ENCODE results near the gene SLC2A5. TPM values are rescaled to one million over a fixed set of nuclear protein-coding genes. Genes with fewer than 3 reads are reported as not detected.

Gene SLC2A5
- polyA plus RNA-seq, 1 donor = 0.88 TPM

GRCh38 chr1:9062021-9062471, 7.4 kb downstream of the SLC2A5 start:
- no peak for DNase-seq

- DNase-seq = no peak
Observed at GRCh38 chr1:9061252-9061960, 8.0 kb downstream of the SLC2A5 start.

- no peak for DNase-seq
Observed at GRCh38 chr1:9059891-9060744, 9.3 kb downstream of the SLC2A5 start.

- no peak for DNase-seq
Observed at GRCh38 chr1:9058465-9058864, 11.0 kb downstream of the SLC2A5 start.

GRCh38 chr1:9057851-9058250, 11.6 kb downstream of the SLC2A5 start:
- no peak for DNase-seq

- no peak for DNase-seq
Observed at GRCh38 chr1:9052272-9053049, 17.0 kb downstream of the SLC2A5 start.

GRCh38 chr1:9051379-9051778, 18.1 kb downstream of the SLC2A5 start:
- DNase-seq = no peak

- DNase-seq = no peak
Observed at GRCh38 chr1:9050803-9051202, 18.6 kb downstream of the SLC2A5 start.

GRCh38 chr1:9048551-9048950, 20.9 kb downstream of the SLC2A5 start:
- no peak for DNase-seq

GRCh38 chr1:9047019-9047418, 22.4 kb downstream of the SLC2A5 start:
- DNase-seq = no peak

GRCh38 chr1:9045861-9046510, 23.4 kb downstream of the SLC2A5 start:
- no peak for DNase-seq

- DNase-seq = no peak
Observed at GRCh38 chr1:9044236-9044635, 25.2 kb downstream of the SLC2A5 start.

- no peak for DNase-seq
Observed at GRCh38 chr1:9042272-9042671, 27.2 kb downstream of the SLC2A5 start.

- DNase-seq = no peak
Observed at GRCh38 chr1:9041116-9041779, 28.2 kb downstream of the SLC2A5 start.

GRCh38 chr1:9040659-9041030, 28.8 kb downstream of the SLC2A5 start:
- no peak for DNase-seq

- DNase-seq = no peak
Observed at GRCh38 chr1:9039761-9040658, 29.4 kb downstream of the SLC2A5 start.

GRCh38 chr1:9038881-9039760, 30.3 kb downstream of the SLC2A5 start:
- DNase-seq = no peak

GRCh38 chr1:9038338-9038650, 31.1 kb downstream of the SLC2A5 start:
- no peak for DNase-seq

GRCh38 chr1:9037476-9038337, 31.7 kb downstream of the SLC2A5 start:
- DNase-seq = no peak

Data from left kidney (tissue), 2 donors.